Breast epithelium (tissue), 4 donors: ENCODE data around the gene XPNPEP1. TPM values are rescaled to one million over a fixed set of nuclear protein-coding genes. Genes with fewer than 3 reads are reported as not detected.

Experiments used
- DNase-seq, 2 donors: peaks; one replicate each; pipeline ENCODE4 v3.0.0-alpha.2; 2019; ENCODE audit warnings: low spot score in 2 of 2
- H3K27ac ChIP-seq, 2 donors: fragments of 200-600 bp; sonication (generic) in 1 of 2; one replicate each; pipeline ENCODE4 v1.5.1; 2016 to 2019; ENCODE audit warnings: mild to moderate bottlenecking in 1 of 2
- H3K27me3 ChIP-seq, 2 donors: fragments of 200-600 bp; sonication (generic) in 1 of 2; one replicate each; pipeline versions ENCODE4 v1.5.1 to v1.6.0; 2017 to 2019; ENCODE audit warnings: control low read depth in 1 of 2, mild to moderate bottlenecking in 1 of 2
- H3K36me3 ChIP-seq: fragments of 200-600 bp; one replicate; pipeline ENCODE4 v1.5.1; 2019
- H3K4me1 ChIP-seq, 2 donors: fragments of 200-600 bp; sonication (generic); one replicate each; pipeline ENCODE4 v1.5.1; 2016 to 2019; ENCODE audit warnings: control low read depth in 1 of 2
- H3K4me3 ChIP-seq, 3 donors: fragments of 200-600 bp; sonication (generic); 1 replicate in 2 of 3; 2 replicates in 1 of 3; pipeline ENCODE4 v1.5.1; 2016 to 2019; ENCODE audit warnings: mild to moderate bottlenecking in 3 of 3, moderate library complexity in 2 of 3
- H3K9me3 ChIP-seq, 2 donors: fragments of 200-600 bp; sonication (generic) in 1 of 2; one replicate each; pipeline ENCODE4 v1.5.1; 2016 to 2019; ENCODE audit warnings: control low read depth in 1 of 2
- POLR2A ChIP-seq: fragments of 450-650 bp; IDR thresholded peaks from one replicate; pipeline ENCODE4 v1.6.1; 2016; ENCODE audit warnings: antibody characterized with exemption, mild to moderate bottlenecking, moderate library complexity
- POLR2AphosphoS5 ChIP-seq, 3 donors: sonication (generic); formaldehyde crosslinking; IDR thresholded peaks; one replicate each; pipeline ENCODE4 v1.6.1; 2017; ENCODE audit warnings: antibody characterized with exemption in 3 of 3
- intact Hi-C: fragments of 100-400 bp; cut with DNase I; formaldehyde crosslinking; loops from one replicate; pipeline ENCODE4 v1.15.1; 2023; ENCODE audit warnings: low total_unique reads
- total RNA-seq, 3 donors: library from RNA; depleted of rRNA; stranded (reverse); fragments of >200 nt; gene quantifications; one replicate each; pipeline ENCODE4 v1.1.0, GENCODE V29; 2016
- TF ChIP-seq, protein P1 (sequence below), 3 donors: fragments of 450-650 bp; IDR thresholded peaks; one replicate each; pipeline ENCODE4 v1.5.1; 2016 to 2017; ENCODE audit warnings: antibody characterized with exemption in 3 of 3, mild to moderate bottlenecking in 3 of 3, moderate library complexity in 3 of 3

XPNPEP1 gene
- total RNA-seq, 3 donors from 2014 or later, result 61.1 to 89.5 (median 89.0) TPM

DNA sequence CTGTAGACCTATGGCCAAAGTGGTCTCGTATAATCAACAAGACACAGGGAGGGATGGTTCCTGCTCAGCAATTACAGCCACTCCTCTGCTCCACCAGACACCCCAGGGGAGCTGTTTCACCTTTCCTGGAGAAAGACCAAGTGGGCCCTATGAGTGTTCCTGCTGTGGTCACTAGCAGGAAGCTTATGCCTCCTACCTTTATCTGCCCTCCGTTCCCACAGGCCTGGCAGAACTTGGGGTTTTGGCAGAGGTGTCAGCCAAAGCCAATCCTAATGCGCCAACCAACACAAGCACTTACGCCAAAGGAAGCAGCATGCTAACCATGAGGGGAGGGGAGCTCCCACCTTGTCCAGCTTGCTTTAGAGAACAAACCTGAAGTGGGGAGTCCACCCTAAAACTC is 31.2 kb downstream of the XPNPEP1 start:
- peaks cover 3 to 17% of the 10 kb centered on the region in 2 donors for H3K4me1 ChIP-seq
- intact Hi-C loops, result no loop called here
- H3K27ac ChIP-seq, result peak overlapping the region; percentile 77 to 82
- DNase-seq, result no peak
- peaks cover 4% of the 10 kb centered on the region for H3K36me3 ChIP-seq
- no peaks in the 10 kb centered on the region for H3K9me3 ChIP-seq
- H3K27me3 ChIP-seq, result no peaks in the 10 kb centered on the region
- peak overlapping the region in 1 of 3 donors; percentile 4 for H3K4me3 ChIP-seq
- TF ChIP-seq, protein P1, sequence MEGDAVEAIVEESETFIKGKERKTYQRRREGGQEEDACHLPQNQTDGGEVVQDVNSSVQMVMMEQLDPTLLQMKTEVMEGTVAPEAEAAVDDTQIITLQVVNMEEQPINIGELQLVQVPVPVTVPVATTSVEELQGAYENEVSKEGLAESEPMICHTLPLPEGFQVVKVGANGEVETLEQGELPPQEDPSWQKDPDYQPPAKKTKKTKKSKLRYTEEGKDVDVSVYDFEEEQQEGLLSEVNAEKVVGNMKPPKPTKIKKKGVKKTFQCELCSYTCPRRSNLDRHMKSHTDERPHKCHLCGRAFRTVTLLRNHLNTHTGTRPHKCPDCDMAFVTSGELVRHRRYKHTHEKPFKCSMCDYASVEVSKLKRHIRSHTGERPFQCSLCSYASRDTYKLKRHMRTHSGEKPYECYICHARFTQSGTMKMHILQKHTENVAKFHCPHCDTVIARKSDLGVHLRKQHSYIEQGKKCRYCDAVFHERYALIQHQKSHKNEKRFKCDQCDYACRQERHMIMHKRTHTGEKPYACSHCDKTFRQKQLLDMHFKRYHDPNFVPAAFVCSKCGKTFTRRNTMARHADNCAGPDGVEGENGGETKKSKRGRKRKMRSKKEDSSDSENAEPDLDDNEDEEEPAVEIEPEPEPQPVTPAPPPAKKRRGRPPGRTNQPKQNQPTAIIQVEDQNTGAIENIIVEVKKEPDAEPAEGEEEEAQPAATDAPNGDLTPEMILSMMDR (IDR thresholded peaks at IDR 0.05), result no peak
- no peak for TF ChIP-seq POLR2AphosphoS5 (IDR thresholded peaks at IDR 0.05)
- no peak for TF ChIP-seq POLR2A

DNA sequence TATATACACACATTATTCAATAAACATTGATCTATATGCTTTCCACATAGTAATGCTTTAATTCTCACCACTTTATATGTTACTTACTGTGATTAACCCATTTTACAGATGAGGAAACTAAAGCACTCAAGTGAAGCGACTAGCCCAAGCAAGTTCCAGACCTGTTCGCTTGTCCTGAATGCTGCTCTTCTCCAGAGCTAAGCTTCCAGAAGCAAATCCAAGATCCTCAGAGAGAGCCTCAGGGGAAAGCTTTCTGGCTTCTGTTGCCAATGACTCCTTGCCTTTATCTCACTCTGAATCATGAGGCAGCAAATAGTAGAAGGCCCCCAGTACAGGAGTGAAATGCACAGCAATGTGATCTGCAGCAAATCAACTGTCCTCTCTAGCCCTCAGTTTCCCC is 32.2 kb downstream of the XPNPEP1 start:
- no peak for DNase-seq
- H3K27me3 ChIP-seq, result no peaks in the 10 kb centered on the region
- H3K27ac ChIP-seq, result peak overlapping the region; percentile 39 to 77
- peaks cover 4% of the 10 kb centered on the region for H3K36me3 ChIP-seq
- H3K9me3 ChIP-seq, result no peaks in the 10 kb centered on the region
- TF ChIP-seq, protein P1 (IDR thresholded peaks at IDR 0.05), result no peak
- TF ChIP-seq POLR2AphosphoS5 (IDR thresholded peaks at IDR 0.05) (no peak), POLR2A (no peak)
- H3K4me3 ChIP-seq, result no peak overlapping the region
- H3K4me1 ChIP-seq, result peaks cover 3 to 17% of the 10 kb centered on the region in 2 donors
- intact Hi-C loops, result no loop called here

DNA sequence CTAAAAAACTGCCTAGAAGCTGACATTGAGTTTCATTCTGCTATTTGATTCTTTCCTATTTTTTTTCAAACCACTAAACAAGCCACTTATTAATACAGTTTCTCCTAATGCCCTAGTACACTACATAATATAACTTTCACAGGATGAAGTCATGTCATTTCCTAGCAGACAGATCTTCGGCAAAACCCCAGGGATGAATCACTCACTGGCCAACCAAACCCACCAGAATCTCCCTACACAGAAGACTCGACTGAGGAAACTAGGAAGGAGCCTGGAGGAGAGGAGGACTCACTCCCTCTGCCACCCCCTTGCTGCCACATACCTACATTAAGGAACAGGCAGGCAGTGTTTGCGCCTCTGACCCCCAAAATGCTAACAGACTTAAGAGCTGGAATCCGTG is 33.4 kb downstream of the XPNPEP1 start:
- peak overlapping the region; percentile 3 to 37 for H3K27ac ChIP-seq
- H3K27me3 ChIP-seq, result no peaks in the 10 kb centered on the region
- H3K4me1 ChIP-seq, result peaks cover under 1 to 5% of the 10 kb centered on the region in 2 donors
- TF ChIP-seq POLR2A (no peak), POLR2AphosphoS5 (IDR thresholded peaks at IDR 0.05) (no peak)
- TF ChIP-seq, protein P1 (IDR thresholded peaks at IDR 0.05), result no peak
- DNase-seq, result no peak
- no peak overlapping the region for H3K4me3 ChIP-seq
- no peaks in the 10 kb centered on the region for H3K9me3 ChIP-seq
- intact Hi-C loops, result no loop called here
- peaks cover 4% of the 10 kb centered on the region for H3K36me3 ChIP-seq

DNA sequence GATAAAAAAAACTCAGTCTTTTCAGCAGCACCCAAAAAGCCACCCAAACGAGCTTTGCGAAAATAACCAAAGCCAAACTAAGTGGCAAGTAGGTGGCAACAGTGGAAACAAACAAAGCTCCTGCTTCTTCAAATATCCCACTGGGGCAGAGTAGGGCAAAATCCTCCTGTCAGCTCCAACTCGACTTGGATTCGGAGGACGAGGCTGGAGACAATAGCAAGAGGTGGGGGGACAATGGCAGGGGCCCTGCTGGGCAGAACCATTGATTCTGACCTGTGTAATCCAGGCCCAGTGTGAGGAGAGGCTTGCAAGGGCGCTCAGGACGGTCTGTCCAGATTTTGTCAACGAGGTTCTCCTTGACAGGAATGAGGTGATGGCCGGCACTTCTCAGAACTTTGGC is 35.5 kb downstream of the XPNPEP1 start:
- no peaks in the 10 kb centered on the region for H3K9me3 ChIP-seq
- no peak for DNase-seq
- H3K4me1 ChIP-seq, result no peaks in the 10 kb centered on the region
- H3K27me3 ChIP-seq, result no peaks in the 10 kb centered on the region
- intact Hi-C loops, result no loop called here
- no peak overlapping the region for H3K4me3 ChIP-seq
- TF ChIP-seq POLR2A, result no peak
- H3K36me3 ChIP-seq, result peaks cover 4% of the 10 kb centered on the region
- no peak overlapping the region for H3K27ac ChIP-seq

DNA sequence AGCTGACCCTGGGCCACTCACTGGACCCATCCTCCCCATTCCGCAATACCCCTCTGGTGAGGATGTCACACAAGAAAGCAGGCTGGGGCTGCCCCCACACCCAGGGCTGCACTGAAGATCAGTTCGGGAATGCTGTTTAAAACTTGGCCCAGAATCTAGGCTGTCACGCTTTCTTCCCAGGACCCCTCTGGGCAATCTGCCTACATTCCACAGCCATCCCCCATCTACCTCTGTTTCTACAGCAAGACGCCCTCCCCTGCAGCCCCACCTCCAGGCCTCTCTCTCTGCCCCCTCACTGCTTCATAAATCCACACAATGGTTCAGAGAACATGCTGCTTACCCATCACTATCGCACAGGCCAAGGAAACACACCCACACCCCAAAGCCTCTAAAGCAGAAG is 36.1 kb downstream of the XPNPEP1 start:
- intact Hi-C loops, result no loop called here
- Histone ChIP-seq H3K27me3 (no peaks in the 10 kb centered on the region), H3K27ac (no peak overlapping the region), H3K4me3 (no peak overlapping the region), H3K4me1 (no peaks in the 10 kb centered on the region), H3K9me3 (no peaks in the 10 kb centered on the region), H3K36me3 (peaks cover 4% of the 10 kb centered on the region)
- no peak for DNase-seq
- TF ChIP-seq POLR2AphosphoS5 (IDR thresholded peaks at IDR 0.05) (no peak), POLR2A (no peak)
- TF ChIP-seq, protein P1 (IDR thresholded peaks at IDR 0.05), result no peak

DNA sequence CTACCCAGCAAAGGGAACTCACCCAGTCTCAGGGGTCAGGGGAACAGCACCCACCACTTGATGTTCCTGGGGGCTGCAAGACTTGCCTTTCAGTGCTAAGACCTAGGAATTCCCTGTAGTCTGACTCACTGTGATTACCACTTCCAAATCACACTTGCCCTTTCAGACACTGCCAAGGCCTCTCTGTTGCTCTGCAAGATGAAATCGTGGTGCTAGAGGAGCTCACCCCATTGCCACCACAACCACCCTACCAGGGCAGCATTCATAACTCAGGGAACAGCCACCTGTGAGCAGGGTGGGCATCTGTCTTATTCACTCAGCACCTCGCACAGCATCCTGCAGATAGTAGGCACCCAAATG is 36.5 kb downstream of the XPNPEP1 start:
- Histone ChIP-seq H3K27me3 (no peaks in the 10 kb centered on the region), H3K4me1 (no peaks in the 10 kb centered on the region), H3K27ac (no peak overlapping the region), H3K9me3 (no peaks in the 10 kb centered on the region), H3K36me3 (peaks cover 4% of the 10 kb centered on the region), H3K4me3 (no peak overlapping the region)
- TF ChIP-seq POLR2A (no peak), POLR2AphosphoS5 (IDR thresholded peaks at IDR 0.05) (no peak)
- TF ChIP-seq, protein P1 (IDR thresholded peaks at IDR 0.05), result no peak
- intact Hi-C loops, result no loop called here
- no peak for DNase-seq
